Upper lobe of left lung (tissue), 6 donors: Measurements from ENCODE around the gene LCN2. TPM values are rescaled to one million over a fixed set of nuclear protein-coding genes. Genes with fewer than 3 reads are reported as not detected.

Experiments
- ATAC-seq, 2 donors: fragments of 200-7000 bp; cut with Tn5 transposase; one replicate each; pipeline ENCODE4 v1.9.1; 2022; ENCODE audit warnings: mild to moderate bottlenecking in 2 of 2, moderate library complexity in 2 of 2; ENCODE audit not compliant: low FRiP score in 2 of 2
- DNase-seq, 2 donors: peaks; one replicate each; pipeline ENCODE4 v3.0.0-alpha.2; 2019 to 2020
- H3K27ac ChIP-seq, 4 donors: fragments of 200-600 bp; sonication (generic); one replicate each; pipeline ENCODE4 v1.5.1; 2016 to 2019
- H3K27me3 ChIP-seq, 4 donors: fragments of 200-600 bp; sonication (generic); one replicate each; pipeline ENCODE4 v1.5.1; 2017 to 2019
- H3K36me3 ChIP-seq, 4 donors: fragments of 200-600 bp; sonication (generic); one replicate each; pipeline ENCODE4 v1.5.1; 2016 to 2019
- H3K4me1 ChIP-seq, 4 donors: fragments of 200-600 bp; sonication (generic); one replicate each; pipeline ENCODE4 v1.5.1; 2018 to 2019
- H3K4me3 ChIP-seq, 4 donors: fragments of 200-600 bp; sonication (generic); one replicate each; pipeline ENCODE4 v1.5.1; 2017 to 2019; ENCODE audit warnings: mild to moderate bottlenecking in 2 of 4, moderate library complexity in 1 of 4
- H3K9me3 ChIP-seq, 4 donors: fragments of 200-600 bp; sonication (generic); one replicate each; pipeline ENCODE4 v1.5.1; 2018 to 2019
- EP300 ChIP-seq, 4 donors: sonication (generic); formaldehyde crosslinking; IDR thresholded peaks; one replicate each; pipeline ENCODE4 v1.5.1; 2017; ENCODE audit warnings: antibody characterized with exemption in 4 of 4, control low read depth in 2 of 4
- POLR2A ChIP-seq, 4 donors: fragments of 450-650 bp; IDR thresholded peaks; one replicate each; pipeline ENCODE4 v1.5.1; 2016 to 2017; ENCODE audit warnings: antibody characterized with exemption in 4 of 4, mild to moderate bottlenecking in 2 of 4
- POLR2AphosphoS5 ChIP-seq, 2 donors: sonication (generic); formaldehyde crosslinking; IDR thresholded peaks; one replicate each; pipeline ENCODE4 v1.5.1; 2017; ENCODE audit warnings: antibody characterized with exemption in 2 of 2
- WGBS, 2 donors: methylation state at CpG; one replicate each; pipeline ENCODE4 v1.1.5; 2017 to 2018; 5-methylcytosine and 5-hydroxymethylcytosine counted together
- total RNA-seq, 6 donors: library from RNA; depleted of rRNA in 4 of 6; stranded (reverse); fragments of >200 nt in 4 of 6; gene quantifications; one replicate each; pipeline versions ENCODE4 v1.1.0 to v1.2.1, GENCODE V29; 2016 to 2021
- TF ChIP-seq, protein P1 (sequence below), 6 experiments: fragments of 450-650 bp in 4 of 6; fragments of 200-600 bp in 2 of 6; sonication (generic) in 2 of 6; IDR thresholded peaks; one replicate each; pipeline ENCODE4 v1.5.1; 2016 to 2019; ENCODE audit warnings: antibody characterized with exemption in 6 of 6
- donor health status: DM: no; HTN: no; CAD: no; lungs with moderate emphysema.
- donor health status: DM: no; HTN: yes; CAD: no; lungs with severe emphysema.

The LCN2 gene
- total RNA-seq, 6 donors from 2014 or later: 9.0 to 193 (median 38.2) TPM

DNA sequence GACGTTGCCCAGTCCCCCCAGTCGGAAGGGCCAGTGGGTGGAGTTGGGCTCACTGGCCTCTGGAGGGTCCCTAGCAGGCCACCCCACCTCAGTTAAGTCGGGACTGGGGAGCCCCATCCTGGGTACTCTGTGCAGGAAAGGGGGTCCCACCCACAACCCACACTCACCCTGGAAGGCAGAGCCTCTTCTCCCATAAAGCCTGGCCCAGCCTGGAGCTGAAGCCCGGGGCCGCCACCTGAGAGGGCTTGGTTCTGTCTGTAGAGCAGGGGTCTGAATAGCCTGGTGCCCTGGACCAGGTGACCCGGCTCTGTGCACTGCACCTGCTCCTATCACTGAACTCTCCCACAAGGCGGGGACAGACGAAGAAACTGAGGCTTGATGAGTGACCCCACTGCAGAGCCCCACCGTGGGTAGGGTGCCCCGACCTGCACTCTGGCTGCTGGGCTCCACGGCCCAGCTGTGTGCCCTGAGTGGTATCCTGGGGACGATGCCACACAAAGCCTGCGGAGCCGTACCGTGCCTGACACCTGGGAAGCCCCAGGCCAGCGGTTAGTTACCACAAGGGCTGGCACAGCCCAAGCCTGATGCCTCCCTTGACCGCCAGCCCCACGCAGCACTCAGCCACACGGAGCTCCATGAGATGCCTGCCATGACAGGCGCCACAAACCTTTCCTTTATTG is 29.1 kb upstream of the LCN2 start:
- H3K4me3 ChIP-seq: no peak overlapping the region
- TF ChIP-seq, protein P1, sequence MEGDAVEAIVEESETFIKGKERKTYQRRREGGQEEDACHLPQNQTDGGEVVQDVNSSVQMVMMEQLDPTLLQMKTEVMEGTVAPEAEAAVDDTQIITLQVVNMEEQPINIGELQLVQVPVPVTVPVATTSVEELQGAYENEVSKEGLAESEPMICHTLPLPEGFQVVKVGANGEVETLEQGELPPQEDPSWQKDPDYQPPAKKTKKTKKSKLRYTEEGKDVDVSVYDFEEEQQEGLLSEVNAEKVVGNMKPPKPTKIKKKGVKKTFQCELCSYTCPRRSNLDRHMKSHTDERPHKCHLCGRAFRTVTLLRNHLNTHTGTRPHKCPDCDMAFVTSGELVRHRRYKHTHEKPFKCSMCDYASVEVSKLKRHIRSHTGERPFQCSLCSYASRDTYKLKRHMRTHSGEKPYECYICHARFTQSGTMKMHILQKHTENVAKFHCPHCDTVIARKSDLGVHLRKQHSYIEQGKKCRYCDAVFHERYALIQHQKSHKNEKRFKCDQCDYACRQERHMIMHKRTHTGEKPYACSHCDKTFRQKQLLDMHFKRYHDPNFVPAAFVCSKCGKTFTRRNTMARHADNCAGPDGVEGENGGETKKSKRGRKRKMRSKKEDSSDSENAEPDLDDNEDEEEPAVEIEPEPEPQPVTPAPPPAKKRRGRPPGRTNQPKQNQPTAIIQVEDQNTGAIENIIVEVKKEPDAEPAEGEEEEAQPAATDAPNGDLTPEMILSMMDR (IDR thresholded peaks at IDR 0.05): no peak
- no peak for TF ChIP-seq POLR2A (IDR thresholded peaks at IDR 0.05)
- TF ChIP-seq EP300 (IDR thresholded peaks at IDR 0.05): no peak
- TF ChIP-seq POLR2AphosphoS5 (IDR thresholded peaks at IDR 0.05): no peak
- peaks cover 8 to 11% (median 10%) of the 10 kb centered on the region in 4 donors for H3K4me1 ChIP-seq
- H3K27me3 ChIP-seq: no peaks in the 10 kb centered on the region
- H3K36me3 ChIP-seq: peaks cover 4 to 41% (median 28%) of the 10 kb centered on the region in 4 donors
- no peaks in the 10 kb centered on the region for H3K9me3 ChIP-seq
- DNase-seq (no peak), ATAC-seq (no peak)
- WGBS, 2 donors: 76 to 88% methylated on average over 7 to 14 of the region's 20 CpGs
- H3K27ac ChIP-seq: no peak overlapping the region

- TF ChIP-seq POLR2A (IDR thresholded peaks at IDR 0.05): no peak
- TF ChIP-seq, protein P1 (IDR thresholded peaks at IDR 0.05): no peak
- TF ChIP-seq EP300 (IDR thresholded peaks at IDR 0.05): no peak
- TF ChIP-seq POLR2AphosphoS5 (IDR thresholded peaks at IDR 0.05): no peak
- Histone ChIP-seq H3K4me1 (peaks cover 13 to 18% (median 15%) of the 10 kb centered on the region in 4 donors), H3K9me3 (no peaks in the 10 kb centered on the region), H3K27ac (no peak overlapping the region), H3K27me3 (no peaks in the 10 kb centered on the region), H3K36me3 (peaks cover 4 to 41% (median 28%) of the 10 kb centered on the region in 4 donors), H3K4me3 (no peak overlapping the region)
- WGBS, 2 donors: 88 to 91% methylated on average over 7 to 25 of the region's 29 CpGs
- DNase-seq (peak in 1 of 2 donors; percentile 72), ATAC-seq (no peak)
Measured at GRCh38 chr9:128120741-128121465, 28.4 kb upstream of the LCN2 start.

- no peak for TF ChIP-seq EP300 (IDR thresholded peaks at IDR 0.05)
- TF ChIP-seq POLR2A (IDR thresholded peaks at IDR 0.05): no peak
- no peak for TF ChIP-seq POLR2AphosphoS5 (IDR thresholded peaks at IDR 0.05)
- TF ChIP-seq, protein P1 (IDR thresholded peaks at IDR 0.05): no peak
- DNase-seq (no peak), ATAC-seq (no peak)
- Histone ChIP-seq H3K27me3 (no peaks in the 10 kb centered on the region), H3K9me3 (no peaks in the 10 kb centered on the region), H3K36me3 (peaks cover 4 to 41% (median 28%) of the 10 kb centered on the region in 4 donors), H3K4me3 (no peak overlapping the region), H3K4me1 (peaks cover 18 to 24% (median 20%) of the 10 kb centered on the region in 4 donors), H3K27ac (no peak overlapping the region)
- 90 to 98% methylated on average over 5 of the region's 5 CpGs for WGBS, 2 donors
Measured at GRCh38 chr9:128121466-128121810, 27.8 kb upstream of the LCN2 start.

DNA sequence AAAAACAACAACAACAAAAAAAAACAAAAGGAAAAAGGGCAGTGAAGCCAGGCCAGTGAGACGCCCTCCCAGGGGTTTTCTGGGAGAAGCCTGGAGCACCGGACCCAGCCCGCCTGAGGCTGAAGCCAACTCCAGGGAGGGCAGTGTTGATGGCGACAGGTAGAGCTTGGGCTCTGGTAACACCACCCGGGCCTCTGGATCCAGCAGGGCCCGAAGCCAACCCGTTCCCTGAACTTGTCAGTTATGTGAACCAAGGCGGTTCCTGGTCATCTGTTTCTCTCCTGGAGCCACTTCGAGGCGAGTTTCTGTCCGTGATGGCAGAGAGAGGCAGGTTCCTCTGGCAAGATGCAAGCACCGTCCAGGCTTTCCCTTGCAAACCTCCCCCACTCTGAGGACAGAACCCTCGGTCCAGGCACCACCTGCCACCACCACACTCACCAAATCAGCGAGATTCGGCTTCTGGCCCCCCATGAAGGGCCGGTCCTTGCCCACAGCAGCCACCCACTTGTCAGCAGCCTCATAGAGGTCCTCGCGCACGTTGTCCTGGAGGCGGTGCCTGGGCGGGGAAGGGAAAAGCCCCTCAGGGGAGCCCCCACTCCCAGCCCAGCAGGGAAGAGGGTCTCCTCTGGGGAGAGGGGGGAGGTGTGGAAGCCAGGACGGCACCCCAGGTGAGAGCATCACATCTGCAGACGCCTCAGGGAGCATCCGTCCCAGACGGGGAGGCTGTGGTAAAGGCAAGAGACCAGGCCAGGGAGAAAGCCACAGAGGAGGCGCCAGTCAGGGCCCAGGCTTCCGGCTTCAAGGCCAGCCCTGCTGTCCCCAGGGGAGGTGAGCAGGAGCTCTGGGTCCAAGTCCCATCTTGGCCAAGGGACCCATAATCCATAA is 27.1 kb upstream of the LCN2 start:
- no peak for ATAC-seq
- 90 to 93% methylated on average over 13 to 27 of the region's 27 CpGs for WGBS, 2 donors
- Histone ChIP-seq H3K27ac (no peak overlapping the region), H3K36me3 (peaks cover 4 to 41% (median 28%) of the 10 kb centered on the region in 4 donors), H3K9me3 (no peaks in the 10 kb centered on the region), H3K4me1 (peaks cover 23 to 31% (median 25%) of the 10 kb centered on the region in 4 donors), H3K27me3 (no peaks in the 10 kb centered on the region), H3K4me3 (no peak overlapping the region)
- no peak for DNase-seq
- TF ChIP-seq POLR2AphosphoS5 (IDR thresholded peaks at IDR 0.05): no peak
- TF ChIP-seq, protein P1 (IDR thresholded peaks at IDR 0.05): no peak
- no peak for TF ChIP-seq POLR2A (IDR thresholded peaks at IDR 0.05)
- TF ChIP-seq EP300 (IDR thresholded peaks at IDR 0.05): no peak
